ENCODE measurements around the gene PRKCE. TPM values are rescaled to one million over a fixed set of nuclear protein-coding genes. Genes with fewer than 3 reads are reported as not detected.

PRKCE gene
- total RNA-seq, 3 donors from 2014 or later (not counting 1 experiment from before 2014, with no cell fraction given) = 35.2 to 42.1 (median 38.6) TPM

DNA sequence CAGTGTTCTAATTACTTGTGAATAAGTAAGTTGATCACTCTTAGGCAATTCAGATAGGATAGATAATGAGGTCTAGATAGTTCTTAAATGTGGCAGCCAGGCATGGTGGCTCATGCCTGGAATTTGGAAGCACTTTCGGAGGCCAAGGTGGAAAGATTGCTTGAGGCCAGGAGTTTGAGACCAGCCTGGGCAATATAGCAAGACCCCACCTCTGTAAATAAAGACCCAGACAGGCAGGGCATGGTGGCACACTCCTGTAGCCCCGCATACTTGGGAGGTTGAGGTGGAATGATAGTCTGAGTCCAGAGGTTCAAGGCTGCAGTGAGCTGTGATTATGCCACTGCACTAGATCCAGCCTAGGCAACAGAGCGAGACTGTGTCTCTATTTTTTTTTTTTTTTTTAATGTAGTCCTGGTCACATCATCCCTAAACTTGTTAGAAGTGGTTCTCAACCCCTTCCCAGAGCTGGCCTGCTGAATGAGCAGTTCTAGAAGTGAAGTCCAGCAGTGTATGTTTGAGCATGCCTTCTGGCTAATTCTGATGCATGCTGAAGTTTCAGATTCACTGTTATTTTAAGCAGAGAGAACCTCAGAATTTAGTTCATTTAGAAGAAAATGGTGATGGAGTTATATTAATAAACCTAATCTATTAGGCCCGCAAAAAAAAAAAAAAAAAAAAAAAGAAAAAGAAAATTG, 306.2 kb downstream of the PRKCE start:
- H3K4me3 Mint-ChIP-seq = no peak overlapping the region

GRCh38 chr2:45960057-45960863, 308.8 kb downstream of the PRKCE start:
- Mint-ChIP-seq H3K27me3 (ENCODE audit: low read depth in 2 of 2) (no peaks in the 10 kb centered on the region), H3K4me1 (peaks cover 11 to 12% of the 10 kb centered on the region in 2 donors), H3K4me3 (no peak overlapping the region), H3K36me3 (no peaks in the 10 kb centered on the region), H3K27ac (no peak overlapping the region), H3K9me3 (no peaks in the 10 kb centered on the region)
- Histone ChIP-seq H3K36me3 (ENCODE audit: control insufficient read depth, insufficient read depth, low read length) (no peaks in the 10 kb centered on the region), H3K9me3 (ENCODE audit: control insufficient read depth, insufficient read depth, low read length) (no peaks in the 10 kb centered on the region), H3K4me3 (ENCODE audit: low read length) (no peak overlapping the region), H3K4me1 (ENCODE audit: control insufficient read depth, insufficient read depth, low read length) (no peaks in the 10 kb centered on the region), H3K27ac (ENCODE audit: low read length) (no peak overlapping the region), H3K27me3 (ENCODE audit: control insufficient read depth, insufficient read depth, low read length) (no peaks in the 10 kb centered on the region)
- DNase-seq (no peak), ATAC-seq (no peak)
- 94% methylated on average over 3 of the region's 8 CpGs for WGBS (ENCODE audit: insufficient coverage)
- TF ChIP-seq, protein P1, sequence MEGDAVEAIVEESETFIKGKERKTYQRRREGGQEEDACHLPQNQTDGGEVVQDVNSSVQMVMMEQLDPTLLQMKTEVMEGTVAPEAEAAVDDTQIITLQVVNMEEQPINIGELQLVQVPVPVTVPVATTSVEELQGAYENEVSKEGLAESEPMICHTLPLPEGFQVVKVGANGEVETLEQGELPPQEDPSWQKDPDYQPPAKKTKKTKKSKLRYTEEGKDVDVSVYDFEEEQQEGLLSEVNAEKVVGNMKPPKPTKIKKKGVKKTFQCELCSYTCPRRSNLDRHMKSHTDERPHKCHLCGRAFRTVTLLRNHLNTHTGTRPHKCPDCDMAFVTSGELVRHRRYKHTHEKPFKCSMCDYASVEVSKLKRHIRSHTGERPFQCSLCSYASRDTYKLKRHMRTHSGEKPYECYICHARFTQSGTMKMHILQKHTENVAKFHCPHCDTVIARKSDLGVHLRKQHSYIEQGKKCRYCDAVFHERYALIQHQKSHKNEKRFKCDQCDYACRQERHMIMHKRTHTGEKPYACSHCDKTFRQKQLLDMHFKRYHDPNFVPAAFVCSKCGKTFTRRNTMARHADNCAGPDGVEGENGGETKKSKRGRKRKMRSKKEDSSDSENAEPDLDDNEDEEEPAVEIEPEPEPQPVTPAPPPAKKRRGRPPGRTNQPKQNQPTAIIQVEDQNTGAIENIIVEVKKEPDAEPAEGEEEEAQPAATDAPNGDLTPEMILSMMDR (IDR thresholded peaks at IDR 0.05) = no peak
- intact Hi-C loops (cut with micrococcal nuclease) = no loop called here

More for the DNA sequence above, 306.2 kb downstream of the PRKCE start:
- H3K36me3 Mint-ChIP-seq = no peaks in the 10 kb centered on the region
- Histone ChIP-seq H3K4me3 (ENCODE audit: low read length) (no peak overlapping the region), H3K4me1 (ENCODE audit: control insufficient read depth, insufficient read depth, low read length) (no peaks in the 10 kb centered on the region), H3K9me3 (ENCODE audit: control insufficient read depth, insufficient read depth, low read length) (no peaks in the 10 kb centered on the region), H3K27me3 (ENCODE audit: control insufficient read depth, insufficient read depth, low read length) (no peaks in the 10 kb centered on the region), H3K27ac (ENCODE audit: low read length) (no peak overlapping the region), H3K36me3 (ENCODE audit: control insufficient read depth, insufficient read depth, low read length) (no peaks in the 10 kb centered on the region)
- TF ChIP-seq, protein P1 (IDR thresholded peaks at IDR 0.05) = no peak
- H3K27me3 Mint-ChIP-seq (ENCODE audit: low read depth in 2 of 2) = no peaks in the 10 kb centered on the region
- WGBS (ENCODE audit: insufficient coverage) = 88% methylated on average over 3 of the region's 4 CpGs
- DNase-seq (no peak), ATAC-seq (no peak)
- no peaks in the 10 kb centered on the region for H3K4me1 Mint-ChIP-seq
- intact Hi-C loops (cut with micrococcal nuclease) = no loop called here
- no peak overlapping the region for H3K27ac Mint-ChIP-seq
- H3K9me3 Mint-ChIP-seq = no peaks in the 10 kb centered on the region

DNA sequence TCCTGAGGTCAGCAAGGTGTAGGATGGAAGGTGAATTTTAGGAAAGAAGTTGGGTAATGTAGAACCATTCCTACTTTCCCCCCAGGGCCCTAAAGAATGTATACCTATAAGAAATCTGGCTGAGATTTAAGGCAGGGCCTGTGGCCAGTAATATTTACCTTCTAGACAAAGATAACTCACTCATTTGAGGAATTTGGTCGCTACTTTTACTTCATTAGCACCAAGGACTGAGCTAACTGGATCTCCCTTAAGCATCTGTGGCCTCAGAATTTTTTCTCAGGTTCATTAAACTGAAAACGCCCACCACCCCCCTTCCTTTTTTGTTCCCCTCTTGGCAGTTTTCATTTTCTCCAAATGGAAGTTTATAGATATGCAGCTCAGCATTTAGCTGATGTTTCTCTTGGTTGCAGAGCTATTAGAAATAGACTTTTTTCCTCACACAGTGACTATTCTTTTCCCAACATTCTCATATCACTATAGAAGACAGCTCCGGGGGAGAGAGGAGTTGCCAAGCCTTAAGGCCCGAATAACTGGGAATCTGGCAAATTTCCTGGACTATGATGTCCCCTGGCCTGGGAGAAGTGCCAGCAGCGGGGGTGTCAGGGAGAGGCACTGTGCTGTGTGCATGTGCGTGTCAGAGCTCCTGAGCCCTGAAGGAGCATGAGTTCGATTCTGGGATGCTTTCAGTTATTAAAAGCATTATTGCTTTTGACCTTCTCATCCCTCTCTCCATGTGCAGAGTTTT, 310.9 kb downstream of the PRKCE start:
- DNase-seq (no peak), ATAC-seq (no peak)
- Histone ChIP-seq H3K36me3 (ENCODE audit: control insufficient read depth, insufficient read depth, low read length) (no peaks in the 10 kb centered on the region), H3K27ac (ENCODE audit: low read length) (no peak overlapping the region), H3K4me1 (ENCODE audit: control insufficient read depth, insufficient read depth, low read length) (no peaks in the 10 kb centered on the region), H3K9me3 (ENCODE audit: control insufficient read depth, insufficient read depth, low read length) (no peaks in the 10 kb centered on the region), H3K4me3 (ENCODE audit: low read length) (no peak overlapping the region), H3K27me3 (ENCODE audit: control insufficient read depth, insufficient read depth, low read length) (no peaks in the 10 kb centered on the region)
- Mint-ChIP-seq H3K4me1 (peaks cover 12 to 13% of the 10 kb centered on the region in 2 donors), H3K27ac (no peak overlapping the region), H3K36me3 (no peaks in the 10 kb centered on the region), H3K9me3 (no peaks in the 10 kb centered on the region), H3K4me3 (no peak overlapping the region), H3K27me3 (ENCODE audit: low read depth in 2 of 2) (no peaks in the 10 kb centered on the region)
- intact Hi-C loops (cut with micrococcal nuclease) = no loop called here
- WGBS (ENCODE audit: insufficient coverage) = 88% methylated on average over 7 of the region's 7 CpGs
- TF ChIP-seq, protein P1 (IDR thresholded peaks at IDR 0.05) = no peak
